CMK (cell line): ENCODE results near the gene CANX.

Experiments used
- DNase-seq: peaks from one replicate; pipeline ENCODE4 v3.0.0-alpha.2; 2010; ENCODE audit warnings: low read depth

The CANX gene

GRCh38 chr5:179776411-179776938 lies 77.7 kb downstream of the CANX start:
- no peak for DNase-seq

GRCh38 chr5:179777456-179777855 lies 78.7 kb downstream of the CANX start:
- DNase-seq, result no peak

GRCh38 chr5:179777909-179778308 lies 79.1 kb downstream of the CANX start:
- DNase-seq, result no peak

GRCh38 chr5:179778591-179778990 lies 79.8 kb downstream of the CANX start:
- no peak for DNase-seq

GRCh38 chr5:179779826-179780225 lies 81.1 kb downstream of the CANX start:
- no peak for DNase-seq

GRCh38 chr5:179780362-179780761 lies 81.6 kb downstream of the CANX start:
- DNase-seq, result no peak
